Gastroesophageal sphincter (tissue), 4 donors: ENCODE measurements around the gene JAM3. TPM values are rescaled to one million over a fixed set of nuclear protein-coding genes. Genes with fewer than 3 reads are reported as not detected.
A peak's percentile ranks its signal among the peaks of the same experiment; 100 is the strongest.

Experiments used
- ATAC-seq: fragments of 150-250 bp; one replicate; pipeline ENCODE4 v1.9.1; 2016; ENCODE audit warnings: mild to moderate bottlenecking, moderate library complexity
- H3K27ac ChIP-seq, 4 donors: fragments of 200-600 bp; sonication (generic) in 3 of 4; 1 replicate in 3 of 4; 2 replicates in 1 of 4; pipeline ENCODE4 v1.5.1; 2016 to 2019
- H3K27me3 ChIP-seq: fragments of 200-600 bp; sonication (generic); one replicate; pipeline ENCODE4 v1.5.1; 2019
- H3K36me3 ChIP-seq, 2 donors: fragments of 200-600 bp; sonication (generic); one replicate each; pipeline ENCODE4 v1.5.1; 2019; ENCODE audit warnings: control low read depth in 1 of 2
- H3K4me1 ChIP-seq, 3 donors: fragments of 200-600 bp; sonication (generic); 1 replicate in 2 of 3; 2 replicates in 1 of 3; pipeline ENCODE4 v1.5.1; 2016 to 2019; ENCODE audit warnings: control low read depth in 2 of 3
- H3K4me3 ChIP-seq, 2 donors: fragments of 200-600 bp; sonication (generic); one replicate each; pipeline ENCODE4 v1.5.1; 2019; ENCODE audit warnings: mild to moderate bottlenecking in 1 of 2, moderate library complexity in 1 of 2
- H3K9me3 ChIP-seq, 3 donors: fragments of 200-600 bp; sonication (generic); one replicate each; pipeline ENCODE4 v1.5.1; 2017 to 2019; ENCODE audit warnings: control low read depth in 2 of 3
- CTCF ChIP-seq, 4 experiments: fragments of 200-600 bp in 2 of 4; fragments of 450-650 bp in 2 of 4; sonication (generic) in 1 of 4; IDR thresholded peaks; one replicate each; pipeline ENCODE4 v1.5.1; 2017 to 2019; ENCODE audit warnings: antibody characterized with exemption in 4 of 4, mild to moderate bottlenecking in 2 of 4, moderate library complexity in 2 of 4
- EP300 ChIP-seq: sonication (generic); formaldehyde crosslinking; IDR thresholded peaks from one replicate; pipeline ENCODE4 v1.6.1; 2017; ENCODE audit warnings: antibody characterized with exemption, mild to moderate bottlenecking
- POLR2A ChIP-seq, 2 donors: fragments of 450-650 bp; IDR thresholded peaks; one replicate each; pipeline ENCODE4 v1.6.1; 2017; ENCODE audit warnings: antibody characterized with exemption in 2 of 2, mild to moderate bottlenecking in 2 of 2, moderate library complexity in 1 of 2
- POLR2AphosphoS5 ChIP-seq: sonication (generic); formaldehyde crosslinking; IDR thresholded peaks from one replicate; pipeline ENCODE4 v1.6.1; 2017; ENCODE audit warnings: antibody characterized with exemption
- WGBS, 2 donors: methylation state at CpG; one replicate each; pipeline ENCODE4 v1.1.5; 2018; ENCODE audit warnings: low coverage in 1 of 2; 5-methylcytosine and 5-hydroxymethylcytosine counted together
- total RNA-seq, 4 donors: library from RNA; depleted of rRNA; stranded (reverse); fragments of >200 nt; gene quantifications; one replicate each; pipeline ENCODE4 v1.1.0, GENCODE V29; 2016

Gene JAM3
- total RNA-seq, 4 donors from 2014 or later = 91.0 to 163 (median 104) TPM

- WGBS, 2 donors = 70 to 81% methylated on average over 4 to 7 of the region's 18 CpGs
- Histone ChIP-seq H3K36me3 (no peaks in the 10 kb centered on the region), H3K4me3 (no peak overlapping the region), H3K27ac (peak overlapping the region; percentile 2 to 95 (median 86)), H3K27me3 (no peaks in the 10 kb centered on the region), H3K4me1 (peaks cover 8 to 80% (median 51%) of the 10 kb centered on the region in 3 donors), H3K9me3 (no peaks in the 10 kb centered on the region)
- ATAC-seq = no peak
- TF ChIP-seq EP300 (no peak), POLR2AphosphoS5 (no peak), CTCF (IDR thresholded peaks at IDR 0.05) (no peak), POLR2A (IDR thresholded peaks at IDR 0.05) (no peak)
Observed at GRCh38 chr11:134039726-134040385, 29.0 kb upstream of the JAM3 start.

- Histone ChIP-seq H3K36me3 (no peaks in the 10 kb centered on the region), H3K9me3 (no peaks in the 10 kb centered on the region), H3K4me1 (peaks cover 8 to 80% (median 51%) of the 10 kb centered on the region in 3 donors), H3K27ac (peak overlapping the region; percentile 10 to 95 (median 86)), H3K4me3 (no peak overlapping the region), H3K27me3 (no peaks in the 10 kb centered on the region)
- 47 to 55% methylated on average over 15 to 16 of the region's 20 CpGs for WGBS, 2 donors
- TF ChIP-seq EP300 (no peak), POLR2A (IDR thresholded peaks at IDR 0.05) (no peak), POLR2AphosphoS5 (peak; percentile 58), CTCF (IDR thresholded peaks at IDR 0.05) (no peak)
- ATAC-seq = no peak
Observed at GRCh38 chr11:134040386-134041302, 28.2 kb upstream of the JAM3 start.

GRCh38 chr11:134041349-134041748, 27.5 kb upstream of the JAM3 start:
- Histone ChIP-seq H3K27ac (peak overlapping the region; percentile 25 to 95 (median 86)), H3K9me3 (no peaks in the 10 kb centered on the region), H3K4me3 (no peak overlapping the region), H3K4me1 (peaks cover 8 to 80% (median 52%) of the 10 kb centered on the region in 3 donors), H3K36me3 (no peaks in the 10 kb centered on the region), H3K27me3 (no peaks in the 10 kb centered on the region)
- TF ChIP-seq CTCF (IDR thresholded peaks at IDR 0.05) (no peak), POLR2A (IDR thresholded peaks at IDR 0.05) (no peak), POLR2AphosphoS5 (no peak), EP300 (no peak)
- no peak for ATAC-seq
- 27% methylated on average over 7 of the region's 8 CpGs; no CpG with 5 or more reads in 1 of the 2 donors for WGBS, 2 donors

- 70% methylated on average over 2 of the region's 30 CpGs; no CpG with 5 or more reads in 1 of the 2 donors for WGBS, 2 donors
- Histone ChIP-seq H3K4me3 (no peak overlapping the region), H3K9me3 (no peaks in the 10 kb centered on the region), H3K4me1 (peaks cover 8 to 81% (median 58%) of the 10 kb centered on the region in 3 donors), H3K36me3 (no peaks in the 10 kb centered on the region), H3K27ac (peak overlapping the region; percentile 25 to 95 (median 86)), H3K27me3 (no peaks in the 10 kb centered on the region)
- no peak for ATAC-seq
- no peak for TF ChIP-seq POLR2A (IDR thresholded peaks at IDR 0.05)
- no peak for TF ChIP-seq POLR2AphosphoS5
- no peak for TF ChIP-seq EP300
- no peak for TF ChIP-seq CTCF (IDR thresholded peaks at IDR 0.05)
Observed at GRCh38 chr11:134041791-134042696, 26.8 kb upstream of the JAM3 start.
